Hindlimb muscle (tissue), 1 donor: ENCODE results near the gene ABCB1. TPM values are rescaled to one million over a fixed set of nuclear protein-coding genes. Genes with fewer than 3 reads are reported as not detected.
"Not testable (repeated sequence)": the region's sequence is repeated elsewhere in the genome, so short reads cannot be mapped to it uniquely, and the experiment has no call there.

Experiments used
- DNase-seq: peaks from one replicate; pipeline ENCODE4 v3.0.0-alpha.2; 2013
- polyA plus RNA-seq: library from polyadenylated mRNA; unstranded; fragments of 120-200 nt; gene quantifications from one replicate; pipeline ENCODE4 v1.2.1, GENCODE V29; 2013; ENCODE audit not compliant: insufficient read length

ABCB1 gene
- polyA plus RNA-seq, 1 donor: 0.41 TPM

- no peak for DNase-seq
These were observed 89.2 kb downstream of the ABCB1 start for GRCh38 chr7:87511510-87511909.

DNA sequence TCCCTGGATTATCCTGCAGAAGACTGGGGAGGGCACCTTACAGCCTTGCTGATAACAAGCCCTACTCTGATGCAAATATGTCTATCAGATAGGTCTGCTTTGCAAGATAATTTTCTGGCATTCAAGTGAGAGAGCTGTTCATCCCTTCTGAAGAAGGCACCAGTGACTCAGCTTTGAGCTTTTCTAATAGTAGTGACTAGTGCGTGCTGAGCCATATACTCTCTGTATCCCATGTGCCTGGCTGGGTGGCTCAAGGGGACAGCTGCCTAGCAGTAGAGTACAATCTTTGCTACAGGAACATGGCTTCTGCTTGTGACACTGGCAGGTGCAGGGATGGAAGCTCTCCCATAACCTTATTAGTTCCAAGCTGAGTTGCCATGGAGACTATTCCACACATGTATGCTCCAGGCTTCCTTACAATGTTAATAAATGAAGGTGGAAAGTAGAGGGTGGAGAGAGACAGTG lies 90.2 kb downstream of the ABCB1 start:
- peak; percentile 33 for DNase-seq

- no peak for DNase-seq
These were observed 93.2 kb downstream of the ABCB1 start for GRCh38 chr7:87507446-87507845.

DNA sequence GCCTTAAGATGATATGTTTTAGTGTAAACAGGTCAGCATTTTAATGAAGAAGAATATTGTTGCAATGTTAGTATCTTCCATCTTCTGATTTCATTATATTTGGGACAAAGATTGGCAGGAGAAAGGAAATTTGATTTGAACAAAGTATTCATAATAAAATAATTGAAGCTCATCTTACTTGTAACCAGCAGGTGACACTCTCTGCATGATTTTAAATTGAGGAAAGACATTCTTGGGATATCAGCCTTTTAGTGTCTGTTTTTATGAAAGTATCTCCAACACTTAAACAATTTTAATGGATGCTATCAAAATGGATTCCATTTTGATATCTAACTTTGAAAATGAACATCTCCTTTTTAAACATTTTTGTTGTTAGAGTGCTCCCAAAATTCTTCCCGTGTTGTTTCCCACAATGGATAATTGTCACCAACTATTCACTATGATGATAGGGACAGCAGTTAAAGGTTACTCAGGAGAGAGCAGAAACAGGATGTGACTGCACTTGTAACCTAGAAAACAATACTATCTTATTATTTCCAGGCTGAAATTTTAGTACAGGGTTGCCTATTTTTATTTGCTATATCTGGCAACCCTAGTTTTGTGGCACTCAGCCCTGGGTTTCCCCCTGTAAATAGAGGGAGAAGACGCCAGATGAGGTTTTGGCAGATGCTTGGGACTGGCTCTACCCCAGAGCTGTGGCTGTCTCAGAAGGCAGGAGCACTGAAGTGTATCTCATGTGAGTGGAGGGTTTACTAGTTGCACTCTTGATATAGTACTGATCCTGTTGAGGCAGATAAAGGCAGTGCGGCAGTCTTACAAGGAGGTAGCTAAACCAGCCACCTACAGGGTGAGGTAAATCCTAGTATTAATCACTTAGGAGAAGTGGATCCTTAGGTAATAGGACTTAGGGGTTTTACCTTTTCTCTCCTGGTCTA lies 94.2 kb downstream of the ABCB1 start:
- peak; percentile 22 for DNase-seq

DNA sequence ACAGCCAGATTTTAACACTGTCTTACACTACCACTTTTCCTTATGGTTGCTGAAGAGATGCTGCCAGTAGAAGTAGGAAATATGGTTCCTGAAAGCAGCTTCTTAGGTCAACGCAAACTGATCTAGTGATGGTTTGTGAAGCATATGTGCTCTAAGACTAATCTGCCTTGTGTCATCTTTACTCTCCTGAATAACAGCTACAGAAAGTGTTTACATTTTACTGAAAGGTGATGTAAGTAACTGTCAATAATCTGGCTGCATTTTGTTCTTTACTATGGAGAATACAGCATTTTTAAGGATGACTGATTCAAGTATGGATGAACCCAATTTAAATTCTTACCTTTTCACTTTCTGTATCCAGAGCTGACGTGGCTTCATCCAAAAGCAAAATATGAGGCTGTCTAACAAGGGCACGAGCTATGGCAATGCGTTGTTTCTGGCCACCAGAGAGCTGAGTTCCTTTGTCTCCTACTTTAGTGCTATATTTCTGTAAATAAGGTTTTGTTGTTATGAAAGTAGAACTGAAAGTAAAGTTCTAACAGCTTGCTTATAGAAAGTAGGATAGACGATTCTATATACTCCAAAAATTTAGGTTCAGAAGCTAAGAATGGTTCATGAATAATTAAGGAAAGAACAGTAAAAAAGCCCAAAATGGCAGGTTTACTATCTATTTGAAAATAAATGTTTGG lies 95.0 kb downstream of the ABCB1 start:
- DNase-seq: no peak

- no peak for DNase-seq
These were observed 95.6 kb downstream of the ABCB1 start for GRCh38 chr7:87505122-87505521.

DNA sequence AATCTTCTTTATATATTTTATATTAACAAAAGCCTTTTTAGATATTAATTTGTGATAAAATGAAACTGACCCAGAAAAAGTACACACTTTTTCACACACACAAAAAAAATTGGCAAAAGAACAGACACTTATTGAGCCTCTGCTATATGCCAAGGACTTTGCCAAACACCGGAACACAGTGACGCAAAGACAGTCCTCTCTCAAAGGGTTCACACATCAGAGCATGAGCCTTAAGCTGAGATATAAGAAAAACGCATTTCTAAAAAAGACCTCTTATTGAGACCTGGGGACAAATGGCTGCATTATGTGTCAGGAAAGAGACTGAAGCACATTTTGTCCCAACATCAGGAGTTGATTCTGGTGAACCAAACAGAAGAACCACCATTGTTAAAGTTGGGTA lies 101.2 kb downstream of the ABCB1 start:
- DNase-seq: no peak

- no peak for DNase-seq
These were observed 101.8 kb downstream of the ABCB1 start for GRCh38 chr7:87498893-87499292.

DNA sequence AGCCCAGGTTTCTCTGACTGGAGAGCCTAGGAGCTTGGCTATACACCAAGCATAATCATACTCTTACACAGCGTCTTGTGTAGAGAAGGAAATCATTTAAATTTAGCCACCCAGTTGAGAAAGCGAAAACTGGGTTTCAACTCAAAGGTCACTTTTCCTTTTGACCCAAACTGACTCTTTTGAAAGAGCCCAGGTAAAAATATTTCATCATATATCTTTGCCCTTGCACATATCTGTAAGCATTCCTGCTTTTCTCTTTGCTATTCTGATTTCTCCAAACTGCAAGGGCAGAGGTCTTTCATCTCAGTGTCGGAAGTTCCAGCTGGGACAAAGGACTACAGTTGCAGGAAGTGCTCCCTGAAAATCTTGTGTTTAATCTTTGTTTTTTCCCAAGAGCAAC lies 103.2 kb downstream of the ABCB1 start:
- no peak for DNase-seq

GRCh38 chr7:87495366-87495765 lies 105.3 kb downstream of the ABCB1 start:
- DNase-seq: no peak

DNA sequence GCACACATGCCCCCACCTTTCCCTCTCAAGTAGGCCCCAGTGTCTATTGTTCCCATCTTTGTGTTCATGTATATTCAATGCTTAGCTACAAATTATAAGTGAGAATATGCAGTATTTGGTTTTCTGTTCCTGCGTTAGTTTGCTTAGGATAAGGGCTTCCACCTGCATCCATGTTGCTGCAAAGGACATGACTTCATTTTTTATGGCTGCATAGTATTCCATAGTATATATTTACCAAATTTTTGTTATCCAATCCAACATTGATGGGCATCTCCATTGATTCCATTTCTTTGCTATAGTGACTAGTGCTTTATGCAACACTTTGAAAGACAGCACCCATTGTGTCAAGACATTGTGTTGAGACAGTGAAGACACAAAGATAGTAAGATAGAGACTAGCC lies 106.2 kb downstream of the ABCB1 start:
- no peak for DNase-seq

DNA sequence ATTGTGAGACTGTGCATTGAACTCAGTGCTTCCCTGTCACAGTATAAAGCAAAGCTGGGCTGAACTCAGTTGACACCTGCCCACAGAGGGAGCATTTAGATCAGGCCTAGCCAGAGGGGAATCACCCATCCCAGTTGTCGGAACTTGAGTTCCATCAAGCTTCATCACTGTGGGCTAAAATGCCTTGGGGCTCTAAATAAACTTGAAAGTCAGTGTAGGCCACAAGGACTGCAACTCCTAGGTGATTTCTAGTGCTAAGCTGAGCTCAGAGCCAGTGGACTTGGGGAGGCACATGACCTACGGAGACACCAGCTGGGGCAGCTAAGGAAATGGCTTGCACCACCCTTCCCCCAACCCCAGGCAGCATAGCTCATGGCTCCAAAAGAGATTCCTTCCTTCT lies 117.6 kb downstream of the ABCB1 start:
- DNase-seq: no peak

GRCh38 chr7:87482115-87482514 lies 118.6 kb downstream of the ABCB1 start:
- no peak for DNase-seq

DNA sequence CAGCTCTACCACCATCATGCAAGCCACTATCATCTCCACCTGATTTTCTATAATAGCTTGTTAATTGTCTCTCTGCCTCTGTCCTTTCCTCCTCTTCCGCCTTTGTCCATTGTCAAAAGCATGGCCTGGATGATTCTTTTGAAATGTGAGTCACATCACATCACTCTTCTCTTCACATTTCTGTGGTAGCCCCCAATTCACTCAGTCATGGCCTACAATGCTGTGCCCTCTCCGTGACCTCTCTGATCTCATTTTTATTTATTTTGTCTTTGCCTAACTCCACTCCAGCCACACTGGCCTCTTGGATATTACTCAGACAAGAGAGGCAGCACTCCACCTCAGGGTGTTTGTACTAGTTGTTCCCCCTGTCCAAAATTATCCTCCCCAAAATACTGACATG lies 120.3 kb downstream of the ABCB1 start:
- no peak for DNase-seq

GRCh38 chr7:87479951-87480350 lies 120.7 kb downstream of the ABCB1 start:
- no peak for DNase-seq

GRCh38 chr7:87476179-87476557 lies 124.5 kb downstream of the ABCB1 start:
- DNase-seq: no peak

DNA sequence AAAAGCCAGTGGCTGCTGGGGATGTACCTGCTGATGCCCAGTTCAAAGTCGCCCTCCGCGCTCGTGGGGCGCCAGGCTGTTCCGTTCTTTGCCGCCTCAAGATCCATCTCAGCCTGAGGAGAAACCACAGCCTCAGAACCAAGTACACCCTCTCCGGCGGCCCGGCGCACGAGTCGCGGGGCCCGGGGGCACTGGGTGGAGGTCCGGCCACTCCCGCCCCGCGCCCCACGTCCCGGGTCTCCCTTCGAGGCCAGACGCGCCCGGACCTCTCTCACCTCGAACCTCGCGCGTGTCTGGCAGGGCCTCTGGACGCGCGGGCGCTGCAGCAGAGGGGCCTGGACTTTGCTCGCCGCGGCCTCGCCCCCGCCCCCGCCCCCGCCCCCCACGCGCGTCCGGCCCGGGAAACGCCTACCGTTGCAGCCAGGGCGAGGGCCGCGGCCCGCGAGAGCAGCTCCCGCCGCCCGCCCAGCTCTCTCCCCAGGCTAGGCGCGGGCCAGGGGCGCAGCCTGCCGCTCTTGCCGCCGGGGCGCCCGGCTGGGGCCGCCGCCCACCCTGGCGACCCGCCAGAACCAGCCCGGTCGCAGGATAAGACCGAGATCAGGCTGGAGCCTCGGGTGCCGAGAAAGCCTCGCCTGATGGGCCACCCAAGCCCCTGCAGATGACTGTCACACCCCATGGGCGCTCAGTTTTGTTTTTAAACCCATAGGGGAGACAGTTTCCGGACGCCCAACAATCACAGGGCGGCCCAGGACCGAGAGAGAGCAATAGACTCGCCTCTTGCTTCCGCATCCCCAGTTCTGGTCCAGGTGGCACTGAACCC lies 125.1 kb downstream of the ABCB1 start, which contains the start of gene ABCB4:
ABCB4 (minus strand) TSS at position 322 of the 820 bp plus-strand sequence; CDS start at position 107, 215 bp downstream.
- no peak for DNase-seq

- peak; percentile 13 for DNase-seq
These were observed 125.9 kb downstream of the ABCB1 start for GRCh38 chr7:87474533-87475358.

DNA sequence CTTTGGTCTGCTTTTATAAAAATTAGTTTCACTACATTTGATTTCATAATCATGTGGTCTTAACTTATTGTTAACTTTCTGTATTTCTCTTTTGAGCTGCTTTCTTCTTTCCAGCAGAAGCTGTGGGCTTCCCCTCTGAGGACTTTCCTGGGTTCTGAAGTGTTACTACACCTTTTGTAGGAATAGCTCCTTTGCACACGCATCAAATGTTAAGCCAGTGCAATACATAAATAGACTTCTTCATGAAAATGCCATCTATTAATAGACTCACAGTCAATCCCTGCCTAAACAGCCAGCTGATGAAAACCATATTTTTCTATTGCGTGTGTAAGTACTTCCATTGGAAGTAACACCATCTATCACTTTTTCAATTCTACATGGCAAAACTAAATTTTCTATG lies 126.7 kb downstream of the ABCB1 start:
- DNase-seq: no peak

DNA sequence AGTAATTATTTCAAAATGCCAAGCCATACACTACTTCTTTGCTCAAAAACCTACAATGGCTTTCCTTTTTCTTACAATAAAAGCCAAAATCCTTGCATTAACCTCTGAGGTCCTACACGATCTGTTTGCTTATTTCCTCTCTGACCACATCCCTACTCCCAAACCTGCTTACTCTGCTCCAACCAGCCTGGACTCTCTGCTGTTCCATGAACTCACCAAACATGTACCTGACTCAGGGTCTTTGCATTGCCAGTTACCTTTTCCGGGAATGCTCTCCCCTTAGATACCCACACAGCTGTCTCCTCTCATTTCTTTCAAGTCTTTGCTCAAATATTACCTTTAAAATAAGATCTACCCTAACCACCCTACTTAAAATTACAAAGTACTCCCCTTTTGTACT lies 127.5 kb downstream of the ABCB1 start:
- DNase-seq: no peak

DNA sequence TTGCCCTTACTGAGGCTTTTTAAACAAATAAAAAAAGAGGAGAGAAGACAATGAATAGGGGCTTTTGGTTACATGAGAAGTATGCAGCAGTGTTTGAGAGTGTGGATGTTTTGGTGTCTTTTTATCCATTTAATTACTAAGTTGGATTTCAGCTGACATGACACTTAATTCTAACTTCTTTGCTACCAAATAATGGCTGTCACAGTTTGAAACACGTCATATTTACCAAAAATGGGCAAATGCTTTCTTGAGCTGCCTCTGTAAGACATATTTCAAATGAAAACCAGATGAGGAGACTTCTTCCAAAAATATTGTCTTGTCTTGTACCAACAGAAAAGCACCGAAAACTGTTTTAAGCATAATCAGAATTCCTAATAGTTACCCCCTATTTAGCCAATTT lies 129.2 kb downstream of the ABCB1 start:
- no peak for DNase-seq

DNA sequence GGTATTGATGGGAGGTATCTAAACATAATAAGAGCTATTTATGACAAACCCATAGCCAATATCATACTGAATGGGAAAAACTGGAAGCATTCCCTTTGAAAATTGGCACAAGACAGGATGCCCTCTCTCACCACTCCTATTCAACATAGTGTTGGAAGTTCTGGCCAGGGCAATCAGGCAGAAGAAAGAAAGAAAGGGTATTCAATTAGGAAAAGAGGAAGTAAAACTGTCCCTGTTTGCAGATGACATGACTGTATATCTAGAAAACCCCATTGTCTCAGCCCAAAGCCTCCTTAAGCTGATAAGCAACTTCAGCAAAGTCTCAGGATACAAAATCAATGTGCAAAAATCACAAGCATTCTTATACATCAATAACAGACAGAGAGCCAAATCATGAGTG lies 131.5 kb downstream of the ABCB1 start:
- DNase-seq: not testable (repeated sequence)
